ENCODE results near the gene WNK4. TPM values are rescaled to one million over a fixed set of nuclear protein-coding genes. Genes with fewer than 3 reads are reported as not detected.

WNK4 gene
- total RNA-seq, 1 experiment from 2014 or later, result 2.6 TPM

- H2BK12ac ChIP-seq (ENCODE audit: insufficient read length, low read depth, low read length), result no peak overlapping the region
- H3K79me2 ChIP-seq (ENCODE audit: insufficient read depth, low read length), result no peaks in the 10 kb centered on the region
- WGBS (ENCODE audit: extremely low coverage, insufficient read length, low lambda C conversion rate), result no CpG with 5 or more reads among the region's 3 CpGs
- H3K27ac ChIP-seq (ENCODE audit: insufficient read length, low read depth, low read length), result no peak overlapping the region
- no peak overlapping the region for H3K18ac ChIP-seq (ENCODE audit: insufficient read length, low read depth, low read length)
- H3K14ac ChIP-seq (ENCODE audit: insufficient read depth, low read length), result no peak overlapping the region
- H3K9me3 Mint-ChIP-seq, result no peaks in the 10 kb centered on the region
- no peak overlapping the region for H2AFZ ChIP-seq (ENCODE audit: low read length)
- H3K27ac Mint-ChIP-seq, result peak overlapping the region in 1 of 3 experiments; percentile 28; a peak in 3 of 7 replicates
- H2BK120ac ChIP-seq (ENCODE audit: low read depth, low read length, poor library complexity, severe bottlenecking), result no peak overlapping the region
- no peak overlapping the region for H3T11ph ChIP-seq (ENCODE audit: low read length)
- peaks cover 4 to 44% (median 41%) of the 10 kb centered on the region in 3 experiments for H3K36me3 Mint-ChIP-seq (ENCODE audit: insufficient read depth in 1 of 3, low read depth in 3 of 3)
- no peaks in the 10 kb centered on the region for H3K4me1 ChIP-seq (ENCODE audit: insufficient read depth, low read length)
- H3K27me3 ChIP-seq (ENCODE audit: insufficient read depth, low read length), result peaks cover 10% of the 10 kb centered on the region; the same call in 1 of the 2 replicates
- H3K56ac ChIP-seq (ENCODE audit: insufficient read length, low read depth, low read length), result no peak overlapping the region
- H4K91ac ChIP-seq (ENCODE audit: insufficient read length, low read depth, low read length), result no peak overlapping the region
- no peak overlapping the region for H2BK20ac ChIP-seq (ENCODE audit: low read depth, low read length, poor library complexity, severe bottlenecking)
- no peak overlapping the region for H3K4ac ChIP-seq (ENCODE audit: low read depth, low read length)
- no peak overlapping the region for H4K8ac ChIP-seq (replicated peaks; ENCODE audit: insufficient read length, low read depth, low read length)
- no peak overlapping the region for H2BK5ac ChIP-seq (ENCODE audit: insufficient read length, low read length)
- H3K23me2 ChIP-seq (ENCODE audit: insufficient read length, low read depth, low read length, poor library complexity, severe bottlenecking), result peaks cover 8% of the 10 kb centered on the region
- no peak overlapping the region for H2AK5ac ChIP-seq (ENCODE audit: insufficient read length, low read length)
- peak overlapping the region; percentile 47 for H3K4me2 ChIP-seq (ENCODE audit: insufficient read depth, insufficient read length, low read length)
- no peaks in the 10 kb centered on the region for H3K79me1 ChIP-seq (ENCODE audit: insufficient read depth, low read depth, low read length, poor library complexity, severe bottlenecking)
- H4K20me1 ChIP-seq (ENCODE audit: control insufficient read depth, insufficient read depth, insufficient read length), result no peaks in the 10 kb centered on the region
- no peak overlapping the region for H4K5ac ChIP-seq (ENCODE audit: insufficient read length, low read depth, low read length)
- peaks cover 21 to 22% of the 10 kb centered on the region in 2 experiments for H3K4me1 Mint-ChIP-seq
- H3K9me3 ChIP-seq (ENCODE audit: control insufficient read depth, low read depth, low read length), result no peaks in the 10 kb centered on the region
- no peak for TF ChIP-seq CTCF (conservative IDR thresholded peaks at IDR 0.05)
- peak overlapping the region; percentile 60 to 80 for H3K4me3 Mint-ChIP-seq
- no peak overlapping the region for H3K9ac ChIP-seq (ENCODE audit: extremely low read depth, insufficient read length, low read length)
- peaks cover 28% of the 10 kb centered on the region for H3K27me3 Mint-ChIP-seq (ENCODE audit: low read depth)
- H3K23ac ChIP-seq (ENCODE audit: insufficient read length, low read depth, low read length), result no peak overlapping the region
- DNase-seq, result no peak
- H2BK15ac ChIP-seq (ENCODE audit: low read depth, low read length), result no peak overlapping the region
These were observed 990 bp upstream of the WNK4 start for GRCh38 chr17:42779304-42779935.

Data from H9 (cell line).